B cell (primary cell): Measurements from ENCODE around the gene DPEP2NB. TPM values are rescaled to one million over a fixed set of nuclear protein-coding genes. Genes with fewer than 3 reads are reported as not detected.
A peak's percentile ranks its signal among the peaks of the same experiment; 100 is the strongest.
"Not testable (repeated sequence)": the region's sequence is repeated elsewhere in the genome, so short reads cannot be mapped to it uniquely, and the experiment has no call there.

Experiments
- ATAC-seq: fragments of 200-7000 bp; cut with Tn5 transposase; one replicate; pipeline ENCODE4 v1.10.0; 2021; ENCODE audit warnings: low read depth, mild to moderate bottlenecking, moderate number of reproducible peaks, moderate library complexity
- CTCF ChIA-PET: fragments of 350-600 bp; sonication (Branson Sonifier 250); formaldehyde crosslinking; loops from one replicate; lab custom pipeline; 2021; ENCODE audit warnings: antibody characterized with exemption, inconsistent platforms; lab: Charles Lee
- POLR2A ChIA-PET: fragments of 350-600 bp; sonication (Branson Sonifier 250); formaldehyde crosslinking; loops from one replicate; lab custom pipeline; 2021; ENCODE audit warnings: antibody characterized with exemption; lab: Charles Lee
- DNase-seq: peaks from one replicate; pipeline ENCODE4 v3.0.0; 2013
- H2AFZ ChIP-seq: 2 replicates; pipeline ENCODE4 v1.6.1; 2012; ENCODE audit warnings: mild to moderate bottlenecking, low read depth, low read length; ENCODE audit not compliant: insufficient read depth, poor library complexity, severe bottlenecking
- H3K27ac ChIP-seq, 2 donors: 1 replicate in 1 of 2; 2 replicates in 1 of 2; pipeline ENCODE4 v1.5.1; 2012 to 2013; ENCODE audit warnings: low read length in 2 of 2, mild to moderate bottlenecking in 2 of 2, moderate library complexity in 1 of 2
- H3K27me3 ChIP-seq, 4 experiments: fragments of 200-600 bp in 1 of 4; sonication (generic) in 1 of 4; replicated peaks in 1 of 4; 1 replicate in 2 of 4; 2 replicates in 2 of 4; pipeline versions ENCODE4 v1.6.1 to v1.7.0; 2013 to 2016; ENCODE audit warnings: low read length in 3 of 4, mild to moderate bottlenecking in 2 of 4, mixed read lengths in 1 of 4, moderate library complexity in 1 of 4; ENCODE audit not compliant: insufficient read depth in 4 of 4, control insufficient read depth in 3 of 4; ENCODE audit errors: control extremely low read depth in 1 of 4
- H3K36me3 ChIP-seq, 2 experiments: replicated peaks in 1 of 2; 1 replicate in 1 of 2; 2 replicates in 1 of 2; pipeline versions ENCODE4 v1.6.1 to v1.7.1; 2013; ENCODE audit warnings: low read length in 1 of 2; ENCODE audit not compliant: insufficient read depth in 2 of 2, control insufficient read depth in 1 of 2; ENCODE audit errors: control extremely low read depth in 1 of 2, extremely low read depth in 1 of 2
- H3K4me1 ChIP-seq, 2 donors: fragments of 200-600 bp in 1 of 2; sonication (generic) in 1 of 2; 1 replicate in 1 of 2; 2 replicates in 1 of 2; pipeline versions ENCODE4 v1.5.1 to v1.6.1; 2013 to 2017; ENCODE audit warnings: low read length in 2 of 2; ENCODE audit not compliant: control insufficient read depth in 2 of 2, insufficient read depth in 2 of 2
- H3K4me2 ChIP-seq: replicated peaks from 2 replicates; pipeline ENCODE3; 2012; ENCODE audit warnings: mild to moderate bottlenecking, low read depth, low read length; ENCODE audit not compliant: poor library complexity, severe bottlenecking
- H3K4me3 ChIP-seq, 5 experiments: fragments of 200-600 bp in 1 of 5; sonication (generic) in 1 of 5; 1 replicate in 3 of 5; 2 replicates in 2 of 5; pipeline versions ENCODE4 v1.5.1 to v1.7.0; 2011 to 2016; ENCODE audit warnings: low read length in 4 of 5, mild to moderate bottlenecking in 4 of 5, low read depth in 2 of 5, control low read depth in 1 of 5, moderate library complexity in 1 of 5; ENCODE audit not compliant: insufficient read depth in 1 of 5; ENCODE audit errors: control extremely low read depth in 1 of 5, extremely low read depth in 1 of 5
- H3K79me2 ChIP-seq: fragments of 200-600 bp; sonication (generic); one replicate; pipeline ENCODE4 v1.6.0; 2016; ENCODE audit warnings: low read length; ENCODE audit not compliant: control insufficient read depth, insufficient read depth
- H3K9ac ChIP-seq: fragments of 200-600 bp; sonication (generic); 2 replicates; pipeline ENCODE4 v1.6.1; 2017; ENCODE audit warnings: mild to moderate bottlenecking, low read length, moderate library complexity
- H3K9me3 ChIP-seq, 3 donors: one replicate each; pipeline versions ENCODE4 v1.6.1 to v1.7.1; 2013; ENCODE audit warnings: low read length in 2 of 3; ENCODE audit not compliant: control insufficient read depth in 2 of 3, insufficient read depth in 1 of 3; ENCODE audit errors: control extremely low read depth in 1 of 3
- H4K20me1 ChIP-seq: 2 replicates; pipeline ENCODE4 v1.6.0; 2012; ENCODE audit warnings: mild to moderate bottlenecking, low read length; ENCODE audit not compliant: insufficient read depth, control insufficient read depth, poor library complexity, severe bottlenecking
- H3K27ac Mint-ChIP-seq: one replicate; pipeline ENCODE4 v1.8.0; 2021; ENCODE audit warnings: mixed read lengths
- H3K27me3 Mint-ChIP-seq: one replicate; pipeline ENCODE4 v1.8.0; 2021; ENCODE audit warnings: mixed read lengths
- H3K4me1 Mint-ChIP-seq: one replicate; pipeline ENCODE4 v1.8.0; 2021; ENCODE audit warnings: mixed read lengths
- H3K4me3 Mint-ChIP-seq: one replicate; pipeline ENCODE4 v1.8.0; 2021; ENCODE audit warnings: mixed read lengths
- H3K9me3 Mint-ChIP-seq: one replicate; pipeline ENCODE4 v1.8.0; 2022; ENCODE audit warnings: mixed read lengths; ENCODE audit not compliant: insufficient read depth
- EZH2 ChIP-seq: IDR thresholded peaks from 2 replicates; pipeline ENCODE4 v1.6.1; 2012; ENCODE audit warnings: borderline replicate concordance, low read depth, mild to moderate bottlenecking, moderate library complexity, low read length; ENCODE audit not compliant: insufficient read depth, poor library complexity, severe bottlenecking
- WGBS: methylation state at CpG from one replicate; pipeline ENCODE4 v1.1.5; 2013; ENCODE audit warnings: missing lambda C conversion rate; ENCODE audit not compliant: insufficient coverage; 5-methylcytosine and 5-hydroxymethylcytosine counted together
- intact Hi-C: fragments of 100-400 bp; cut with micrococcal nuclease; formaldehyde crosslinking; loops from one replicate; pipeline ENCODE4 v1.10.0; 2022
- polyA plus RNA-seq: library from polyadenylated mRNA; depleted of rRNA; stranded (reverse); fragments of >200 nt; gene quantifications from 2 replicates; pipeline ENCODE4 v1.2.3, GENCODE V29; 2012
- total RNA-seq, 2 donors: library from RNA; stranded (reverse); fragments of 120-200 nt in 1 of 2; gene quantifications; 1 replicate in 1 of 2; 2 replicates in 1 of 2; pipeline versions ENCODE4 v1.2.3 to v1.2.4, GENCODE V29; 2013 to 2022
- TF ChIP-seq, protein P1 (sequence below): fragments of 200-600 bp; IDR thresholded peaks from one replicate; pipeline ENCODE4 v1.8.0; 2022; ENCODE audit warnings: antibody characterized with exemption, mild to moderate bottlenecking

The DPEP2NB gene
- total and polyA plus RNA-seq, 2 donors (not counting 1 experiment from before 2014, with no cell fraction given): not detected

DNA sequence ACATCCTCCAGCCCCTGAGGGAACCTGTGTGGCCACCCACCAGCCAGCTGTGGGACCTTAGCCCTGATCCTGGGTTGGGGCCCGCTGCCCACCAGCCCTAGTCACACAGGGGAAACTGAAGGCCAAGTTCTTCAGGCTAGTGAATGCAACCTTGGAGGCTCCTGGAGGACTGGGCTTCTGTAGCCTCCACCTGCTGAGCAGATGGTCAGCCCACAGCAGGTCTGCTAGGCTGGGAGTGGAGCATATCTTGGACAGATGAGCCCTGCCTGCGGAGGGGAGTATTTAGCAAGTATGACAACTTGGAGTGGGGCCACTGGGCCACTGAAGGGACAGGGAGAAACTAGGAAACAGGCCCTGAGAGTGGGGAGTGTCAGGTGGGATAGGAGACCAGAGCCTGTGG lies 39.5 kb downstream of the DPEP2NB start:
- intact Hi-C loops: no loop called here
- no peaks in the 10 kb centered on the region for H3K79me2 ChIP-seq
- H2AFZ ChIP-seq: no peak overlapping the region
- no peak for DNase-seq
- H3K27ac Mint-ChIP-seq: no peak overlapping the region
- H3K9me3 ChIP-seq: no peaks in the 10 kb centered on the region
- H3K27ac ChIP-seq: no peak overlapping the region
- no peak for TF ChIP-seq EZH2
- TF ChIP-seq, protein P1, sequence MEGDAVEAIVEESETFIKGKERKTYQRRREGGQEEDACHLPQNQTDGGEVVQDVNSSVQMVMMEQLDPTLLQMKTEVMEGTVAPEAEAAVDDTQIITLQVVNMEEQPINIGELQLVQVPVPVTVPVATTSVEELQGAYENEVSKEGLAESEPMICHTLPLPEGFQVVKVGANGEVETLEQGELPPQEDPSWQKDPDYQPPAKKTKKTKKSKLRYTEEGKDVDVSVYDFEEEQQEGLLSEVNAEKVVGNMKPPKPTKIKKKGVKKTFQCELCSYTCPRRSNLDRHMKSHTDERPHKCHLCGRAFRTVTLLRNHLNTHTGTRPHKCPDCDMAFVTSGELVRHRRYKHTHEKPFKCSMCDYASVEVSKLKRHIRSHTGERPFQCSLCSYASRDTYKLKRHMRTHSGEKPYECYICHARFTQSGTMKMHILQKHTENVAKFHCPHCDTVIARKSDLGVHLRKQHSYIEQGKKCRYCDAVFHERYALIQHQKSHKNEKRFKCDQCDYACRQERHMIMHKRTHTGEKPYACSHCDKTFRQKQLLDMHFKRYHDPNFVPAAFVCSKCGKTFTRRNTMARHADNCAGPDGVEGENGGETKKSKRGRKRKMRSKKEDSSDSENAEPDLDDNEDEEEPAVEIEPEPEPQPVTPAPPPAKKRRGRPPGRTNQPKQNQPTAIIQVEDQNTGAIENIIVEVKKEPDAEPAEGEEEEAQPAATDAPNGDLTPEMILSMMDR: no peak
- H3K9ac ChIP-seq: no peak overlapping the region
- H3K4me2 ChIP-seq: no peak overlapping the region
- H3K27me3 ChIP-seq: peaks cover 0 to 3% (median 0%) of the 10 kb centered on the region in 4 experiments
- WGBS: 83% methylated on average over 2 of the region's 2 CpGs
- no peaks in the 10 kb centered on the region for H3K36me3 ChIP-seq
- CTCF ChIA-PET: no interaction called here
- no peaks in the 10 kb centered on the region for H3K9me3 Mint-ChIP-seq
- no peak overlapping the region for H3K4me3 ChIP-seq
- peaks cover 0 to 6% of the 10 kb centered on the region in 2 donors for H3K4me1 ChIP-seq
- ATAC-seq: no peak
- POLR2A ChIA-PET: no interaction called here
- no peak overlapping the region for H3K4me3 Mint-ChIP-seq
- H3K4me1 Mint-ChIP-seq: peaks cover 3% of the 10 kb centered on the region
- H3K27me3 Mint-ChIP-seq: no peaks in the 10 kb centered on the region
- H4K20me1 ChIP-seq: no peaks in the 10 kb centered on the region

DNA sequence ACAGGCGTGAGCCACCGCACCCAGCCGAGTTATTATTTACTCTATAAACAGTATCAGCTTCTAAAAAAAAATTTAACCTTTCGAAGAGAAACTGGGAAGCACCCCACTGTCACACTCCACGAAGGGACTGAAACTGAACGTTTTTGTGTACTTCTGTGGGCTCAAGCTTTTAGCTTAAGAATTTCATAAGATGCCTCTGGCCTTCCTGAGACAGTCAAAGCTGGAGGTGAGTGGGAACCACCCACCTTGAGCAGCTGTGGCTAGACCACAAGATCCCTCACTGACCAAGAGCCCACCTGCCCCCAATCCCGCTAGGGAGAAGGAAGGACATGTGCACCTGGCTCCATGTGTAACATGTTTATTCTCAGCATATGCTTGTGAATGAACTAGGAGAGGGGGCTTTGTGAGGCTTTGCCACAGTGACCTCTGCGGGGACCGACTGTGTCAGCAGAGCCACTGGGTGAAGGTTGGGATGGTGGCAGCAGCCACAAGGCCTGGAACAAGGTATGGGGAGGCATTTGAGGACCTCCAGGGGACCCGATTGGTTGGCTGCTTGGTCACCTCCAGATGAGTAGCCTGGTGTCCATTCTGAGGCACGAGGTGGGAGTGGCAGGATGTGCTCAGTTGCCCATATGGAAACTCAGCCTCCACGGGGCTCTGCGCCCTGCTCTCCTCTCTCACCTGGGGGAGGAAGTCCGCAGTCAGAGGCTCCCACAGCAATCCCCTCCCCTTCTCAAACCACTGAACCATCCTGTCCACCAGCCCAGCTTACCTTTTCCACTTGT lies 40.2 kb downstream of the DPEP2NB start:
- Histone ChIP-seq H3K9ac (no peak overlapping the region), H3K79me2 (no peaks in the 10 kb centered on the region), H3K4me2 (no peak overlapping the region), H2AFZ (no peak overlapping the region), H3K4me1 (peaks cover 0 to 6% of the 10 kb centered on the region in 2 donors), H3K36me3 (no peaks in the 10 kb centered on the region), H3K27me3 (peaks cover 0 to 1% (median 0%) of the 10 kb centered on the region in 4 experiments), H3K27ac (no peak overlapping the region), H4K20me1 (no peaks in the 10 kb centered on the region), H3K9me3 (no peaks in the 10 kb centered on the region), H3K4me3 (no peak overlapping the region)
- intact Hi-C loops: no loop called here
- ChIA-PET POLR2A (interaction anchor here (0.7 kb wide), 1 partner anchor 162 kb away, joined by 3 read pairs; no protein-coding TSS in a partner anchor), CTCF (no interaction called here)
- Mint-ChIP-seq H3K27me3 (no peaks in the 10 kb centered on the region), H3K27ac (peak overlapping the region; percentile 26), H3K4me1 (peaks cover 3% of the 10 kb centered on the region), H3K4me3 (no peak overlapping the region), H3K9me3 (no peaks in the 10 kb centered on the region)
- DNase-seq (no peak), ATAC-seq (no peak)
- 79% methylated on average over 12 of the region's 14 CpGs for WGBS
- TF ChIP-seq, protein P1: no peak

DNA sequence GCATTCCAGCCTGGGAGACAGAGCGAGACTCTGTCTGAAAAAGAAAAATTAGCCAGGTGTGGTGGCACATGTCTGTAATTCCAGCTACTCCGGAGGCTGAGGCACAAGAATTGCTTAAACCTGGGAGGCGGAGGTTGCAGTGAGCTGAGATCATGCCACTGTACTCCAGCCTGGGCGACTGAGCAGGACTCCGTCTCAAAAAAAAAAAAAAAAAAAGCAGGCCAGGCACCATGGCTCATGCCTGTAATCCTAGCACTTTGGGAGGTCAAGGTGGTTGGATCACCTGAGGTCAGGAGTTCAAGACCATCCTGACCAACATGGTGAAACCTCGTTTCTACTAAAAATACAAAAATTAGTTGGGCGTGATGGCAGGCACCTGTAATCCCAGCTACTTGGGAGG lies 43.4 kb downstream of the DPEP2NB start:
- H4K20me1 ChIP-seq, H3K27ac ChIP-seq, H3K27me3 ChIP-seq, H3K27me3 Mint-ChIP-seq, H3K4me3 ChIP-seq, H3K4me3 Mint-ChIP-seq, H3K9me3 Mint-ChIP-seq, H3K27ac Mint-ChIP-seq, H3K9me3 ChIP-seq, H3K36me3 ChIP-seq, H3K9ac ChIP-seq, DNase-seq, H3K79me2 ChIP-seq, H2AFZ ChIP-seq, H3K4me2 ChIP-seq, ATAC-seq, intact Hi-C loops: not testable (repeated sequence)
- peaks cover 16% of the 10 kb centered on the region for H3K4me1 Mint-ChIP-seq
- ChIA-PET POLR2A (interaction anchor here (0.6 to 0.7 kb wide), 2 partner anchors 50 to 72 kb away, joined by 8 read pairs; no protein-coding TSS in a partner anchor), CTCF (interaction anchor here (0.8 to 1.0 kb wide), 2 partner anchors 26 to 34 kb away, joined by 4 read pairs; no protein-coding TSS in a partner anchor)
- 98% methylated on average over 4 of the region's 7 CpGs for WGBS
- H3K4me1 ChIP-seq: peaks cover 5 to 19% of the 10 kb centered on the region in 2 donors
